A673 (cell line): Measurements from ENCODE around the gene BEST1. TPM values are rescaled to one million over a fixed set of nuclear protein-coding genes. Genes with fewer than 3 reads are reported as not detected.

Experiments
- BruUV-seq: library from RNA; stranded (reverse); fragments of 400-500 nt; replicated peaks from 2 replicates; lab custom pipeline; 2021; lab: Mats Ljungman, UMichigan
- CTCF ChIA-PET: fragments of 300-600 bp; sonication (Branson Sonifier 250); formaldehyde crosslinking; loops from one replicate; lab custom pipeline; 2022; ENCODE audit warnings: antibody characterized with exemption; lab: Charles Lee
- POLR2A ChIA-PET: fragments of 300-600 bp; sonication (Branson Sonifier 250); formaldehyde crosslinking; loops from one replicate; lab custom pipeline; 2022; ENCODE audit warnings: antibody characterized with exemption; ENCODE audit not compliant: low non-redundant PET; lab: Charles Lee
- DNase-seq: peaks from one replicate; pipeline ENCODE4 v3.0.0-alpha.2; 2015; ENCODE audit warnings: low spot score
- H3K27ac ChIP-seq: fragments of 200-600 bp; sonication (generic); 2 replicates; pipeline ENCODE4 v1.5.1; 2016; ENCODE audit warnings: mixed run types, low read depth, mild to moderate bottlenecking, mixed read lengths, antibody characterized with exemption, low read length; ENCODE audit not compliant: poor library complexity, severe bottlenecking
- H3K27me3 ChIP-seq: fragments of 200-600 bp; sonication (generic); replicated peaks from 2 replicates; pipeline ENCODE4 v1.6.1; 2017; ENCODE audit warnings: mixed run types, low read depth, mild to moderate bottlenecking, mixed read lengths, antibody characterized with exemption, low read length; ENCODE audit not compliant: insufficient read depth, poor library complexity
- H3K36me3 ChIP-seq: fragments of 200-600 bp; sonication (generic); 2 replicates; pipeline ENCODE4 v1.6.1; 2016; ENCODE audit warnings: mixed run types, mild to moderate bottlenecking, mixed read lengths, antibody characterized with exemption, low read length; ENCODE audit not compliant: insufficient read depth, poor library complexity, severe bottlenecking
- H3K4me1 ChIP-seq: fragments of 200-600 bp; sonication (generic); 2 replicates; pipeline ENCODE4 v1.6.1; 2017; ENCODE audit warnings: mixed run types, mild to moderate bottlenecking, mixed read lengths, antibody characterized with exemption, low read length; ENCODE audit not compliant: insufficient read depth, poor library complexity, severe bottlenecking
- H3K4me3 ChIP-seq: fragments of 200-600 bp; sonication (generic); 2 replicates; pipeline ENCODE4 v1.5.1; 2016; ENCODE audit warnings: low read depth, mixed run types, mild to moderate bottlenecking, mixed read lengths, low read length; ENCODE audit not compliant: poor library complexity, severe bottlenecking
- H3K9me3 ChIP-seq: fragments of 200-600 bp; sonication (generic); 2 replicates; pipeline ENCODE4 v1.6.1; 2016; ENCODE audit warnings: mixed run types, low read depth, mild to moderate bottlenecking, mixed read lengths, antibody characterized with exemption, low read length; ENCODE audit not compliant: poor library complexity, severe bottlenecking
- CTCF ChIP-seq: fragments of 300-800, 200-600 bp; sonication (generic); conservative IDR thresholded peaks from 2 replicates; pipeline ENCODE4 v1.5.1; 2017; ENCODE audit warnings: low read depth, mild to moderate bottlenecking, antibody characterized with exemption, low read length, moderate library complexity, mixed read lengths
- EZH2 ChIP-seq: fragments of 200-600 bp; sonication (generic); IDR thresholded peaks from 2 replicates; pipeline ENCODE4 v1.6.1; 2017; ENCODE audit warnings: borderline replicate concordance, low read depth, mild to moderate bottlenecking, mixed read lengths, antibody characterized with exemption, low read length; ENCODE audit not compliant: poor library complexity, severe bottlenecking
- intact Hi-C: fragments of 100-400 bp; cut with micrococcal nuclease; formaldehyde crosslinking; loops from one replicate; pipeline ENCODE4 v1.10.0; 2022; ENCODE audit not compliant: unreplicated experiment
- total RNA-seq: library from RNA; stranded (reverse); gene quantifications from 2 replicates; pipeline ENCODE4 v1.2.3, GENCODE V29; 2021

Gene BEST1
- total RNA-seq, 1 experiment from 2014 or later = 5.3 TPM

GRCh38 chr11:61956191-61957020 lies 6.3 kb downstream of the BEST1 start:
- no peaks in the 10 kb centered on the region for H3K9me3 ChIP-seq
- CTCF ChIA-PET = no interaction called here
- no peak overlapping the region for H3K27ac ChIP-seq
- intact Hi-C loops = no loop called here
- no peaks in the 10 kb centered on the region for H3K27me3 ChIP-seq
- H3K36me3 ChIP-seq = no peaks in the 10 kb centered on the region
- TF ChIP-seq CTCF (no peak), EZH2 (no peak)
- peaks cover 5% of the 10 kb centered on the region for H3K4me1 ChIP-seq
- no TSS peak for BruUV-seq
- no peak overlapping the region for H3K4me3 ChIP-seq
- DNase-seq = no peak
- POLR2A ChIA-PET = interaction anchor here (0.6 kb wide), 1 partner anchor 152 kb away, joined by 3 read pairs; no protein-coding TSS in a partner anchor

- no peak overlapping the region for H3K27ac ChIP-seq
- intact Hi-C loops = no loop called here
- ChIA-PET POLR2A (interaction anchor here (0.6 kb wide), 1 partner anchor 153 kb away, joined by 3 read pairs; no protein-coding TSS in a partner anchor), CTCF (no interaction called here)
- TF ChIP-seq CTCF (no peak), EZH2 (no peak)
- DNase-seq = no peak
- no peaks in the 10 kb centered on the region for H3K36me3 ChIP-seq
- no peaks in the 10 kb centered on the region for H3K27me3 ChIP-seq
- BruUV-seq = no TSS peak
- H3K9me3 ChIP-seq = no peaks in the 10 kb centered on the region
- peaks cover 5% of the 10 kb centered on the region for H3K4me1 ChIP-seq
- H3K4me3 ChIP-seq = no peak overlapping the region
Measured at GRCh38 chr11:61957021-61957770, 7.0 kb downstream of the BEST1 start.

- H3K27me3 ChIP-seq = no peaks in the 10 kb centered on the region
- no peak overlapping the region for H3K4me3 ChIP-seq
- CTCF ChIA-PET = no interaction called here
- H3K4me1 ChIP-seq = peaks cover 8% of the 10 kb centered on the region
- BruUV-seq = no TSS peak
- peaks cover 8% of the 10 kb centered on the region for H3K36me3 ChIP-seq
- no peak for DNase-seq
- H3K27ac ChIP-seq = no peak overlapping the region
- TF ChIP-seq EZH2 (no peak), CTCF (no peak)
- H3K9me3 ChIP-seq = no peaks in the 10 kb centered on the region
- POLR2A ChIA-PET = interaction anchor here (0.8 kb wide), 1 partner anchor 9 kb away, joined by 13 read pairs; no protein-coding TSS in a partner anchor
- intact Hi-C loops = no loop called here
Measured at GRCh38 chr11:61958590-61958989, 8.4 kb downstream of the BEST1 start.
